IgD-negative memory B cell (primary cell): ENCODE measurements around the gene TTC24. TPM values are rescaled to one million over a fixed set of nuclear protein-coding genes. Genes with fewer than 3 reads are reported as not detected.
"Not testable (repeated sequence)": the region's sequence is repeated elsewhere in the genome, so short reads cannot be mapped to it uniquely, and the experiment has no call there.

ENCODE experiments used
- H3K27ac Mint-ChIP-seq, 3 donors: one replicate each; pipeline ENCODE4 v1.8.0; 2020 to 2022; ENCODE audit warnings: mild to moderate bottlenecking in 3 of 3, mixed read lengths in 3 of 3, moderate library complexity in 1 of 3
- H3K27me3 Mint-ChIP-seq: one replicate; pipeline ENCODE4 v1.8.0; 2021; ENCODE audit warnings: mixed read lengths
- H3K36me3 Mint-ChIP-seq: one replicate; pipeline ENCODE4 v1.8.0; 2020; ENCODE audit warnings: mild to moderate bottlenecking, mixed read lengths
- H3K4me1 Mint-ChIP-seq, 3 donors: one replicate each; pipeline ENCODE4 v1.8.0; 2020 to 2022; ENCODE audit warnings: mixed read lengths in 3 of 3, mild to moderate bottlenecking in 1 of 3
- H3K4me3 Mint-ChIP-seq, 4 donors: one replicate each; pipeline ENCODE4 v1.8.0; 2020 to 2022; ENCODE audit warnings: mild to moderate bottlenecking in 4 of 4, mixed read lengths in 4 of 4, moderate library complexity in 3 of 4
- H3K9me3 Mint-ChIP-seq, 3 donors: one replicate each; pipeline ENCODE4 v1.8.0; 2020 to 2021; ENCODE audit warnings: mixed read lengths in 3 of 3, mild to moderate bottlenecking in 1 of 3
- polyA plus RNA-seq: library from polyadenylated mRNA; unstranded; fragments of 300-500 nt; fragmentation: Illumina TruSeq; gene quantifications from one replicate; pipeline ENCODE4 v1.2.3, GENCODE V29; 2021

Gene TTC24
- polyA plus RNA-seq, 1 donor from 2014 or later, result 0.38 TPM

DNA sequence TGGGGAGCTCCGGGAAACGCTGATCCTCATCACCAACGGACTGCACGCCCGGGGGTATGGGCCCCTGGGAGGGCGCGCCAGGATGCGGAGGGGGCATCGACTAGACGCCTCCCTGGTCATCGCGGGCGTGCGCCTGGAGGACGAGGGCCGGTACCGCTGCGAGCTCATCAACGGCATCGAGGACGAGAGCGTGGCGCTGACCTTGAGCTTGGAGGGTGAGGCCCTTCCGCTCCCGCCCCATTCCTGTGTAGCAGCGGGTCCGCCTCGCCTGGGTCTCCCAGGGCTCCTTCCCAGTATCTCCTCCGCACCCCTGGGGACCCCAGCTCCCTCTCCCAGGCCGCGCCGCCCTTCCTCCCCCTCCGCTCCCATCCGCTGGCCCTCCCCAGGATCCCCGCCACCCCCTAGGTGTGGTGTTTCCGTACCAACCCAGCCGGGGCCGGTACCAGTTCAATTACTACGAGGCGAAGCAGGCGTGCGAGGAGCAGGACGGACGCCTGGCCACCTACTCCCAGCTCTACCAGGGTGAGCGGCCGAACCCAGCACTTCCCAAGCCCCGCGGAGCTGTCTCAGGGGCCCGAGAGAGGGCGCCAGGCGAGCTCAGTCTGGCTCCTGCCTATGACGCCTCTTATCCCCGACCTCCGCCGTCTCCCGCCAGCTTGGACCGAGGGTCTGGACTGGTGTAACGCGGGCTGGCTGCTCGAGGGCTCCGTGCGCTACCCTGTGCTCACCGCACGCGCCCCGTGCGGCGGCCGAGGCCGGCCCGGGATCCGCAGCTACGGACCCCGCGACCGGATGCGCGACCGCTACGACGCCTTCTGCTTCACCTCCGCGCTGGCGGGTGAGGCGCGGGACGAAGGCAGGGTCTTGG, 44.7 kb downstream of the TTC24 start:
- H3K4me1 Mint-ChIP-seq, result peaks cover 6 to 15% (median 8%) of the 10 kb centered on the region in 3 donors
- H3K36me3 Mint-ChIP-seq, result no peaks in the 10 kb centered on the region
- peaks cover 39% of the 10 kb centered on the region for H3K27me3 Mint-ChIP-seq
- H3K9me3 Mint-ChIP-seq, result no peaks in the 10 kb centered on the region
- H3K27ac Mint-ChIP-seq, result no peak overlapping the region
- peak overlapping the region in 3 of 4 donors; percentile 40 to 63 (median 58) for H3K4me3 Mint-ChIP-seq

GRCh38 chr1:156624814-156625435, 45.4 kb downstream of the TTC24 start:
- Mint-ChIP-seq H3K27me3 (peaks cover 39% of the 10 kb centered on the region), H3K36me3 (no peaks in the 10 kb centered on the region)

DNA sequence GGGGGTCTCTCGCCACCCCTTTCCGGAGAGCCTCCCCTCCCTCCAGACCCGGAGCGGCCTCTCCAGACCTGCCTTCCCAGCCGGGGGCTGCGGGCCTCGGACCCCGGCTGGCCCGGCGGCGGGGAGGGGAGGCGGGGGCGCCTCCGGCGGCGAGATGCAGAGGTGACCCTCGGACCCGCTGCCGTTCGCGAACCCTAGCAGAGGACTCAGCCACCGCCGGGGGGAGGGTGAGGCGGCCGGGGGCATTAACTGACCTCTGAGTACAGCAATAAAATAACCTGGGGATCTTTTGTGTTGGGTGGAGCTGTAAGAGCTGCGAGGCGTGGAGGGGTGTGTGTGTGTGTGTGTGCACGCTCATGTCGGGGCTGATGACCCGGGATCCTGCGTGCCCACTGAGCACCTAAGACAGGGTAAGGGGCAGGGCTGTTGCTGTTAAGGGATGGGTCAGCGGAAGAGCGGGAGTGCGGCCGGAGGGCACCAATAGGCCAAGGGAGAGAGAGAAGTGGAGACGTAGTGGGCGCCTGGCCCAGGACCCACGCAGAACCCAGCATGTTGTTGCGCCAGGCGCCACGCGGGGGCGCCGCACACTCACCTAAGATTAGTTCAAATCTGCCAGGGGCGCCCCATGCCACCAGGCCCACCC, 46.0 kb downstream of the TTC24 start:
- peak overlapping the region; percentile 70 to 91 (median 83) for H3K4me3 Mint-ChIP-seq
- H3K4me1 Mint-ChIP-seq, result peaks cover 8 to 11% (median 9%) of the 10 kb centered on the region in 3 donors
- H3K36me3 Mint-ChIP-seq, result no peaks in the 10 kb centered on the region
- H3K9me3 Mint-ChIP-seq, result no peaks in the 10 kb centered on the region
- peaks cover 40% of the 10 kb centered on the region for H3K27me3 Mint-ChIP-seq
- H3K27ac Mint-ChIP-seq, result peak overlapping the region in 2 of 3 donors; percentile 55 to 69

More at GRCh38 chr1:156624814-156625435, 45.4 kb downstream of the TTC24 start:
- Mint-ChIP-seq H3K4me3 (peak overlapping the region in 3 of 4 donors; percentile 54 to 71 (median 58)), H3K4me1 (peaks cover 6 to 12% (median 8%) of the 10 kb centered on the region in 3 donors), H3K9me3 (no peaks in the 10 kb centered on the region), H3K27ac (no peak overlapping the region)

- Mint-ChIP-seq H3K27ac (peak overlapping the region in 2 of 3 donors; percentile 55 to 69), H3K4me3 (peak overlapping the region in 3 of 4 donors; percentile 70 to 83 (median 83)), H3K9me3 (no peaks in the 10 kb centered on the region), H3K4me1 (peaks cover 8 to 10% (median 9%) of the 10 kb centered on the region in 3 donors), H3K36me3 (no peaks in the 10 kb centered on the region), H3K27me3 (peaks cover 44% of the 10 kb centered on the region)
These were observed 46.5 kb downstream of the TTC24 start for GRCh38 chr1:156626079-156626438.

DNA sequence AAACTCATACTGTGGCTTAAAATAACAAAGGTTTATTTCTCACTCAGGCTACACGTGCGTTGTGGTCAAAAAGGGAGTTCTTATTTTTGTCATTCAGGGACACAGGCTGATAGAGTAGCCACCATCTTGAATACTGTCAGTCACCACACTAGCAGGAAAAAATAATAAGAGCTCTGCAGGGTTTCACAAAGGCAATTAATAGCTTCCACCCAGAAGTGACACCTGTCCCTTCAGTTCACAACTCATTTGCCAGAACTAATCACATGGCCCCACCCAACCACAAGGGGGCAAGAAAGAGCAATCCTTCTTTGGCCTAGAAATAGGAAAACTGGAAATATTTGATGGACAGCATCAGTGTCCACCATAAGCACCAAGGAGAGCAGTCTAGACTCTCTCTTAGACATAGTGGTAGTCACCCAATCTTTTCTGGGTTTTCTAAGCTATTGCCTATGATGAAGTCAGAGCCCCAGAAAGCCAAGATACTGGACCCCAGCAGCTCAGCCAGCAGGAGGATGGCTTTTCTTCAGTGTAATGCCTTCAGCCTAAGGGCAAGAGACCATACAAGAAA, 47.9 kb downstream of the TTC24 start:
- peak overlapping the region in 1 of 3 donors; percentile 46 for H3K27ac Mint-ChIP-seq
- peak overlapping the region in 1 of 4 donors; percentile 3 for H3K4me3 Mint-ChIP-seq
- H3K27me3 Mint-ChIP-seq, result peaks cover 42% of the 10 kb centered on the region
- peaks cover 8 to 12% (median 9%) of the 10 kb centered on the region in 3 donors for H3K4me1 Mint-ChIP-seq
- no peaks in the 10 kb centered on the region for H3K36me3 Mint-ChIP-seq
- H3K9me3 Mint-ChIP-seq, result peaks cover 0 to 2% (median 0%) of the 10 kb centered on the region in 3 donors

GRCh38 chr1:156629823-156630449, 50.4 kb downstream of the TTC24 start:
- Mint-ChIP-seq H3K9me3 (peaks cover 0 to 2% (median 0%) of the 10 kb centered on the region in 3 donors), H3K36me3 (no peaks in the 10 kb centered on the region), H3K4me3 (no peak overlapping the region), H3K27ac (peak overlapping the region in 1 of 3 donors; percentile 80), H3K4me1 (peaks cover 8 to 9% (median 9%) of the 10 kb centered on the region in 3 donors), H3K27me3 (peaks cover 34% of the 10 kb centered on the region)

- not testable (repeated sequence) for H3K4me3 Mint-ChIP-seq, H3K9me3 Mint-ChIP-seq, H3K4me1 Mint-ChIP-seq, H3K27ac Mint-ChIP-seq, H3K36me3 Mint-ChIP-seq
- H3K27me3 Mint-ChIP-seq, result peaks cover 32% of the 10 kb centered on the region
These were observed 51.6 kb downstream of the TTC24 start for GRCh38 chr1:156631152-156631551.

DNA sequence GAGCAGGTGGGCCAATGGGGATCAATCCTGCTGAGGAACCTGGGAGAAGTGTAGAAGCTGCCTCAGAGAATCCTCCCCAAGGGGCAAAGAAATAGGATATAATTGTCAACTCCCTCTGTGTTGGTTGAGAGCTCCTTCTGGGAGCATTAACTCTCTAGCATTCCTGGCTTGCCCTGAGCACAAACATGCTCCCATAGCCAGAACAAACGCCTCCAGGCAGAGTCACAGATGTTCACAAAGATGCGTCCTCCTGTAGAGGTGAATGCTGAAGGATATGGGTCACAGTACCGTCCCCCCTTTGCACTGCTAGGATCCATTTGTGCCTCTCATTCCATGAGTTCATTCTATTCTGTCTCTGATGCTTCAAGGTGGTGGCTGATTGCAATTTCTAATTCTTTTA, 52.8 kb downstream of the TTC24 start:
- H3K9me3 Mint-ChIP-seq, result peaks cover 0 to 2% (median 0%) of the 10 kb centered on the region in 3 donors
- H3K27ac Mint-ChIP-seq, result no peak overlapping the region
- H3K36me3 Mint-ChIP-seq, result no peaks in the 10 kb centered on the region
- H3K4me1 Mint-ChIP-seq, result peaks cover 1 to 3% (median 2%) of the 10 kb centered on the region in 3 donors
- H3K4me3 Mint-ChIP-seq, result no peak overlapping the region
- peaks cover 36% of the 10 kb centered on the region for H3K27me3 Mint-ChIP-seq

Other genes with a start within 250 kb of the TTC24 start
- 172 TPM for gene CCT3, start 241.4 kb upstream of the TTC24 start, polyA plus RNA-seq
- gene TSACC, start 241.2 kb upstream of the TTC24 start, polyA plus RNA-seq, result 2.5 TPM
- not detected for gene RHBG, start 210.5 kb upstream of the TTC24 start, polyA plus RNA-seq
- 16.2 TPM for gene MEF2D, start 78.9 kb upstream of the TTC24 start, polyA plus RNA-seq
- gene IQGAP3, start 7.2 kb upstream of the TTC24 start, polyA plus RNA-seq, result not detected
- gene NAXE, start 12.1 kb downstream of the TTC24 start, polyA plus RNA-seq, result 121 TPM
- gene GPATCH4, start 21.8 kb downstream of the TTC24 start, polyA plus RNA-seq, result 45.5 TPM
- gene HAPLN2, start 39.7 kb downstream of the TTC24 start, polyA plus RNA-seq, result not detected
- not detected for gene BCAN, start 62.4 kb downstream of the TTC24 start, polyA plus RNA-seq
- not detected for gene NES, start 97.7 kb downstream of the TTC24 start, polyA plus RNA-seq
- 0.31 TPM for gene CRABP2, start 125.9 kb downstream of the TTC24 start, polyA plus RNA-seq
- gene METTL25B, start 148.7 kb downstream of the TTC24 start, polyA plus RNA-seq, result 11.5 TPM
- 39.7 TPM for gene ISG20L2, start 149.0 kb downstream of the TTC24 start, polyA plus RNA-seq
- 93.7 TPM for gene MRPL24, start 161.4 kb downstream of the TTC24 start, polyA plus RNA-seq
- 17.8 TPM for gene HDGF, start 172.0 kb downstream of the TTC24 start, polyA plus RNA-seq
- 57.3 TPM for gene PRCC, start 187.8 kb downstream of the TTC24 start, polyA plus RNA-seq
- gene SH2D2A, start 237.1 kb downstream of the TTC24 start, polyA plus RNA-seq, result 2.1 TPM